Glutamatergic neuron (in vitro differentiated cells): Measurements from ENCODE around the gene AXIN2. TPM values are rescaled to one million over a fixed set of nuclear protein-coding genes. Genes with fewer than 3 reads are reported as not detected.

Experiments
- DNase-seq: peaks from one replicate; pipeline ENCODE4 v3.0.0; 2022
- H3K27ac Mint-ChIP-seq: one replicate; pipeline ENCODE4 v1.8.0; 2020; ENCODE audit warnings: mild to moderate bottlenecking, mixed read lengths, inconsistent platforms; ENCODE audit not compliant: unreplicated experiment
- H3K27me3 Mint-ChIP-seq: one replicate; pipeline ENCODE4 v1.8.0; 2020; ENCODE audit warnings: mild to moderate bottlenecking, moderate library complexity, mixed read lengths, inconsistent platforms; ENCODE audit not compliant: unreplicated experiment
- H3K36me3 Mint-ChIP-seq: one replicate; pipeline ENCODE4 v1.8.0; 2020; ENCODE audit warnings: mild to moderate bottlenecking, mixed read lengths, inconsistent platforms; ENCODE audit not compliant: unreplicated experiment
- H3K4me1 Mint-ChIP-seq: one replicate; pipeline ENCODE4 v1.8.0; 2020; ENCODE audit warnings: mild to moderate bottlenecking, low read depth, mixed read lengths, inconsistent platforms; ENCODE audit not compliant: unreplicated experiment
- H3K4me3 Mint-ChIP-seq: one replicate; pipeline ENCODE4 v1.8.0; 2020; ENCODE audit warnings: mild to moderate bottlenecking, mixed read lengths, inconsistent platforms; ENCODE audit not compliant: unreplicated experiment
- H3K9me3 Mint-ChIP-seq: one replicate; pipeline ENCODE4 v1.8.0; 2020; ENCODE audit warnings: mild to moderate bottlenecking, moderate library complexity, mixed read lengths, inconsistent platforms; ENCODE audit not compliant: unreplicated experiment
- total RNA-seq: library from RNA; stranded (reverse); fragmentation: NEBNext Ultra II Directional; extraction: Animal tissue kit (Norgen Biotek cat#: 25700); gene quantifications from one replicate; pipeline ENCODE4 v1.2.1, GENCODE V29; 2021; ENCODE audit not compliant: unreplicated experiment
- TF ChIP-seq, protein P1 (sequence below): fragments of 200-600 bp; sonication (generic); IDR thresholded peaks from one replicate; pipeline ENCODE4 v1.5.0; 2021; ENCODE audit not compliant: partially characterized antibody, unreplicated experiment

The AXIN2 gene
- total RNA-seq, 1 donor from 2014 or later: 26.5 TPM

- no peak overlapping the region for H3K27ac Mint-ChIP-seq
- H3K4me1 Mint-ChIP-seq: peaks cover 39% of the 10 kb centered on the region
- H3K9me3 Mint-ChIP-seq: peaks cover 11% of the 10 kb centered on the region
- DNase-seq: no peak
- peaks cover 11% of the 10 kb centered on the region for H3K27me3 Mint-ChIP-seq
- peaks cover 10% of the 10 kb centered on the region for H3K36me3 Mint-ChIP-seq
- no peak overlapping the region for H3K4me3 Mint-ChIP-seq
- TF ChIP-seq, protein P1, sequence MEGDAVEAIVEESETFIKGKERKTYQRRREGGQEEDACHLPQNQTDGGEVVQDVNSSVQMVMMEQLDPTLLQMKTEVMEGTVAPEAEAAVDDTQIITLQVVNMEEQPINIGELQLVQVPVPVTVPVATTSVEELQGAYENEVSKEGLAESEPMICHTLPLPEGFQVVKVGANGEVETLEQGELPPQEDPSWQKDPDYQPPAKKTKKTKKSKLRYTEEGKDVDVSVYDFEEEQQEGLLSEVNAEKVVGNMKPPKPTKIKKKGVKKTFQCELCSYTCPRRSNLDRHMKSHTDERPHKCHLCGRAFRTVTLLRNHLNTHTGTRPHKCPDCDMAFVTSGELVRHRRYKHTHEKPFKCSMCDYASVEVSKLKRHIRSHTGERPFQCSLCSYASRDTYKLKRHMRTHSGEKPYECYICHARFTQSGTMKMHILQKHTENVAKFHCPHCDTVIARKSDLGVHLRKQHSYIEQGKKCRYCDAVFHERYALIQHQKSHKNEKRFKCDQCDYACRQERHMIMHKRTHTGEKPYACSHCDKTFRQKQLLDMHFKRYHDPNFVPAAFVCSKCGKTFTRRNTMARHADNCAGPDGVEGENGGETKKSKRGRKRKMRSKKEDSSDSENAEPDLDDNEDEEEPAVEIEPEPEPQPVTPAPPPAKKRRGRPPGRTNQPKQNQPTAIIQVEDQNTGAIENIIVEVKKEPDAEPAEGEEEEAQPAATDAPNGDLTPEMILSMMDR: no peak
Measured at GRCh38 chr17:65533852-65534457, 27.5 kb downstream of the AXIN2 start.

GRCh38 chr17:65533056-65533745 lies 28.2 kb downstream of the AXIN2 start:
- Mint-ChIP-seq H3K9me3 (peaks cover 11% of the 10 kb centered on the region), H3K4me1 (peaks cover 40% of the 10 kb centered on the region), H3K4me3 (no peak overlapping the region), H3K36me3 (peaks cover 10% of the 10 kb centered on the region), H3K27ac (no peak overlapping the region), H3K27me3 (peaks cover 11% of the 10 kb centered on the region)
- no peak for DNase-seq
- TF ChIP-seq, protein P1: no peak

DNA sequence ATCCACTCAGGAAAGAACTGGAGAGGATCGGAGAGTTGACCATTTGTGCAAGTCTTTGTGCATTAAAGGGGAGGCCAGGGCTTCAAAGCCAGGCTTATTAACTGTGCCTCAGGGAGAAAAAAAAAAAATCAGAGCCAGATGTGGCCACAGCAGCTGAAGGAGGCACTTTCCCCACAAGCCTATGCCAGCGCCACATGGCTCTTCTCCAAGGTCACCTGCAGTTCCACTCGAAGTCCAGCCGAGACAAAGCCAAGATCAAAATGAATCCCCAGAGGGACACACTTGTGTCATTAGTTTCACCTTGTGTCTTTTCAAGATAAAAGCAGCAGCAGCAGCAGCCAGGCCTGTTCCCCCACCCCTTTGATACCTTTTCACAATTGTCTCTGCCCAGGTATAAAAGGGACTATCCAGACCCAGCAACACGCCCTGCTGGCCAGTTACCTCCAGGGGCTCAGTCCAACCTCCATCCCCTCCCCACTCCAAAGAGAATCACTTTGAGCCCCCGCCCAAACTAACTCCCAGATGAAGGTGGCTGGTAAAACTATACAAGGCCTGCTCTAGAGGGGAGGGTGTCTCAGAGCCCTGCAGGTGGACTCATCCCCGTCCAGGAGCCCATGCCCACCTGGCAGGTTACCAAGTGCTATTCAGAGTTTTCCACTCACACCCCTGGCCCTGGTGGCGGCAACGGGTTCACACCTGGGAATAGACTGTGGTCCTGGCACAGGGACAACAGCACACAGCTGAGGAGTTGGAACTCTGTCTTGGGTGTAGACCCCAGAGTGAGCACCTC lies 29.2 kb downstream of the AXIN2 start:
- Mint-ChIP-seq H3K4me3 (peak overlapping the region; percentile 79), H3K27ac (peak overlapping the region; percentile 96), H3K27me3 (peaks cover 11% of the 10 kb centered on the region), H3K9me3 (peaks cover 11% of the 10 kb centered on the region), H3K4me1 (peaks cover 40% of the 10 kb centered on the region), H3K36me3 (peaks cover 10% of the 10 kb centered on the region)
- no peak for DNase-seq
- TF ChIP-seq, protein P1: no peak

DNA sequence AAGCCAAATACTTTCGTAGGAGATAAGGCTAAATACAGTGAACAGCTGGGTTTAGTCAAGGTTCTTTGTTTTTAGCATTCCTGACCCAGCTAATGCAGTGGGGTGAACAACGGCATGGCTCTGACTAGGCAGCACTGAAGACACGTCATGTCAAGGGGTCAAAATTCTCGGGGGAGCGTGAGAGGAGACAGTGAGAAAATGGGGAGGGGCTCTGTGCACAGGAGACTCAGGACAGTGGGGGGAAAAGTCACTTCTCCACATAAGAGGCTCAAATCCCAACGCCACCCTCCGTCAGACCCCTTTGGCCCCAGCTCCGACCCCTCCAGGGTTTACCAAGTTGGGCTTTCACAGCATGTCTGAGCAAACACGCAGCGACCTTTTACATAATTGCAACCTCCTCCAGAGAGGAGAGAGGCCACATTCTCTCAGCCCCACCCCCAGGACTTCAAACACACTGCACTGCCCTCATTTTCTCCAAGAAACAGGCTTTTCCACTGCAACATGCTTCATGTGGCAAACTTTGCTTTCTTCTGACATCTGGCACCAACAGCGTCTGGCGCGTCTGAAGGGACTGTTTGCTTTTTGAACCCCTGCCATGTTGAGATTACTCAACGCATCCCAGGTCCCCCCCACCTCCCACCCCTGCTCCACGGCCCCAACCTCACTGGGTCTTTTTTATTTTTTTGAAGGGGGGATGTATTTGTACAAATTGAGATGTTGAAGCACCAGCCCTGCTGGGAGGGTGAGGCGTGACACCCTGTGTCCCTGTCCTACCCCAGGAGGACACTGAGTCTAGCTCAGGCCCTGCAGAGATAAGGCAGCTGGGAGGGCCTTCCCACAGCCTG lies 30.0 kb downstream of the AXIN2 start:
- peak overlapping the region; percentile 80 for H3K4me3 Mint-ChIP-seq
- H3K27me3 Mint-ChIP-seq: peaks cover 11% of the 10 kb centered on the region
- peaks cover 40% of the 10 kb centered on the region for H3K4me1 Mint-ChIP-seq
- H3K9me3 Mint-ChIP-seq: peaks cover 11% of the 10 kb centered on the region
- peak overlapping the region; percentile 96 for H3K27ac Mint-ChIP-seq
- H3K36me3 Mint-ChIP-seq: peaks cover 10% of the 10 kb centered on the region
- TF ChIP-seq, protein P1: peak; percentile 70
- peak; percentile 47 for DNase-seq
